Measurements from ENCODE around the gene GNPAT.

DNA sequence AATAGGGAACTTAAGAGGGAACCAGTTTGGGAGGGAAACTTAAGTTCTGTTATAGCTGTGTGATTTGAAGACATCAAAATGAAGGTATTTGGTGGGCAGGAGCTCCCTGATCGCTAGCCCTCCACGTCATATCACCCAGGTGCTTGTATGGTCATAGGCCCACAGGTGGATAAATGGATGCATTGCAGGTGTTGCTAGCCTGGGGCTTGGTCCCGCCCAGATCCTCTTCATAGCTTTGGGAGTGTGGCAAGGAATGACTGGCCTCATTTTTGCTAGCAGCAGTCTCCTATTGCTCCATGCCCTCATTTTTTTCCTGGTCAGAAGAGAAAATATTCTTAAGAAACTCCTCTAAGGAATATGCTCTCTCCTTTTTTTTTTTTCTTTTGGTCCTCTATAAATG is 11.3 kb downstream of the GNPAT start:
- TF ChIP-seq SP1 (IDR thresholded peaks at IDR 0.05) (no peak), CTCF (IDR thresholded peaks at IDR 0.05; ENCODE audit: low read depth, low read length, missing input control) (no peak), RXRA (IDR thresholded peaks at IDR 0.05) (no peak), RAD21 (IDR thresholded peaks at IDR 0.05) (no peak), FOXA1 (IDR thresholded peaks at IDR 0.05) (no peak), YY1 (IDR thresholded peaks at IDR 0.05) (no peak), NR2F2 (IDR thresholded peaks at IDR 0.05) (no peak), ATF3 (IDR thresholded peaks at IDR 0.05) (no peak)
- TF ChIP-seq, protein P1, sequence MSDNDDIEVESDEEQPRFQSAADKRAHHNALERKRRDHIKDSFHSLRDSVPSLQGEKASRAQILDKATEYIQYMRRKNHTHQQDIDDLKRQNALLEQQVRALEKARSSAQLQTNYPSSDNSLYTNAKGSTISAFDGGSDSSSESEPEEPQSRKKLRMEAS (IDR thresholded peaks at IDR 0.05): no peak
- TF ChIP-seq, protein P2, sequence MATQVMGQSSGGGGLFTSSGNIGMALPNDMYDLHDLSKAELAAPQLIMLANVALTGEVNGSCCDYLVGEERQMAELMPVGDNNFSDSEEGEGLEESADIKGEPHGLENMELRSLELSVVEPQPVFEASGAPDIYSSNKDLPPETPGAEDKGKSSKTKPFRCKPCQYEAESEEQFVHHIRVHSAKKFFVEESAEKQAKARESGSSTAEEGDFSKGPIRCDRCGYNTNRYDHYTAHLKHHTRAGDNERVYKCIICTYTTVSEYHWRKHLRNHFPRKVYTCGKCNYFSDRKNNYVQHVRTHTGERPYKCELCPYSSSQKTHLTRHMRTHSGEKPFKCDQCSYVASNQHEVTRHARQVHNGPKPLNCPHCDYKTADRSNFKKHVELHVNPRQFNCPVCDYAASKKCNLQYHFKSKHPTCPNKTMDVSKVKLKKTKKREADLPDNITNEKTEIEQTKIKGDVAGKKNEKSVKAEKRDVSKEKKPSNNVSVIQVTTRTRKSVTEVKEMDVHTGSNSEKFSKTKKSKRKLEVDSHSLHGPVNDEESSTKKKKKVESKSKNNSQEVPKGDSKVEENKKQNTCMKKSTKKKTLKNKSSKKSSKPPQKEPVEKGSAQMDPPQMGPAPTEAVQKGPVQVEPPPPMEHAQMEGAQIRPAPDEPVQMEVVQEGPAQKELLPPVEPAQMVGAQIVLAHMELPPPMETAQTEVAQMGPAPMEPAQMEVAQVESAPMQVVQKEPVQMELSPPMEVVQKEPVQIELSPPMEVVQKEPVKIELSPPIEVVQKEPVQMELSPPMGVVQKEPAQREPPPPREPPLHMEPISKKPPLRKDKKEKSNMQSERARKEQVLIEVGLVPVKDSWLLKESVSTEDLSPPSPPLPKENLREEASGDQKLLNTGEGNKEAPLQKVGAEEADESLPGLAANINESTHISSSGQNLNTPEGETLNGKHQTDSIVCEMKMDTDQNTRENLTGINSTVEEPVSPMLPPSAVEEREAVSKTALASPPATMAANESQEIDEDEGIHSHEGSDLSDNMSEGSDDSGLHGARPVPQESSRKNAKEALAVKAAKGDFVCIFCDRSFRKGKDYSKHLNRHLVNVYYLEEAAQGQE (IDR thresholded peaks at IDR 0.05): no peak
